ENCODE data around the gene HOXA10. TPM values are rescaled to one million over a fixed set of nuclear protein-coding genes. Genes with fewer than 3 reads are reported as not detected.

HOXA10 gene
- total RNA-seq, 1 experiment from 2014 or later, result 6.1 TPM

Other genes with a start within 250 kb of the HOXA10 start
- 1.2 and 3.0 TPM in 2 replicates for gene HOXA1, start 78.3 kb downstream of the HOXA10 start, total RNA-seq (2014; rRNA removed; shearing (Covaris generic))
- 1.2 TPM in 1 of 2 replicates, not detected in the other for gene HOXA2, start 71.6 kb downstream of the HOXA10 start, total RNA-seq (2014; rRNA removed; shearing (Covaris generic))
- gene HOXA4, start 43.6 kb downstream of the HOXA10 start, total RNA-seq (2014; rRNA removed; shearing (Covaris generic)), result 0.88 and 1.2 TPM in 2 replicates
- gene HOXA5, start 30.6 kb downstream of the HOXA10 start, total RNA-seq (2014; rRNA removed; shearing (Covaris generic)), result 3.6 and 8.0 TPM in 2 replicates
- gene HOXA6, start 26.5 kb downstream of the HOXA10 start, total RNA-seq (2014; rRNA removed; shearing (Covaris generic)), result 0.64 and 0.70 TPM in 2 replicates
- 1.1 and 5.5 TPM in 2 replicates for gene HOXA3, start 21.7 kb downstream of the HOXA10 start, total RNA-seq (2014; rRNA removed; shearing (Covaris generic))
- gene HOXA7, start 17.6 kb downstream of the HOXA10 start, total RNA-seq (2014; rRNA removed; shearing (Covaris generic)), result 2.0 and 2.2 TPM in 2 replicates
- gene HOXA9, start 8.8 kb downstream of the HOXA10 start, total RNA-seq (2014; rRNA removed; shearing (Covaris generic)), result 0.17 and 0.18 TPM in 2 replicates
- 0.27 and 0.52 TPM in 2 replicates for gene HOXA11, start 10.9 kb upstream of the HOXA10 start, total RNA-seq (2014; rRNA removed; shearing (Covaris generic))
- gene HOXA13, start 25.8 kb upstream of the HOXA10 start, total RNA-seq (2014; rRNA removed; shearing (Covaris generic)), result 5.9 and 7.4 TPM in 2 replicates
- not detected in 2 replicates for gene EVX1, start 68.5 kb upstream of the HOXA10 start, total RNA-seq (2014; rRNA removed; shearing (Covaris generic))